ENCODE data around the gene POLD3.
A peak's percentile ranks its signal among the peaks of the same experiment; 100 is the strongest.
"Not testable (repeated sequence)": the region's sequence is repeated elsewhere in the genome, so short reads cannot be mapped to it uniquely, and the experiment has no call there.

POLD3 gene

DNA sequence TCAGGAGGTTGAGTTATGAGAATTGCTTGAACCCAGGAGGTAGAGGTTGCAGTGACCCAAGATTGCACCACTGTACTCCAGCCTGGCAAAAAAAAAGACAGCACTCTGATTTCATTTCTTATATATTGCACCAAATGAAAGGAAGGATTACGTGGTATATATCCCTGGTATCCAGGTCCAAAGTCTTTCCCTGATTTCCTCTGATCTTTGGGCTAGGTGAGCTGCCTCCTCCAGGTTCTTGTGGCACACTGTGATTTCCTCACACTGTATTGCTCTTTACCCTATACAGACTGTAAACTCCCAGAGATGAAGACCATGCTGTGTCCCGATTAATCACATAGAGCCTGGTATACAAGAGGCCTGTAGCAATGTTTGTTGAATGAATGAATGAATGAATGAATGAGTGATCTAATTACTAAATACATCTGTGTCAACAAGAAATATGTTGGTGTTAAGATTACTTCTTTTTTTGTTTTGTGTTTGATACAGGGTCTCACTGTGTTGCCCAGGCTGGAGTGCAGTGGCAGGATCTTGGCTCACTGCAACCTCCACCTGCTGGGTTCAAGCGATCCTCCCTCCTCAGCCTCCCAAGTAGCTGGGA lies 9.3 kb upstream of the POLD3 start:
- DNase-seq, result no peak

DNA sequence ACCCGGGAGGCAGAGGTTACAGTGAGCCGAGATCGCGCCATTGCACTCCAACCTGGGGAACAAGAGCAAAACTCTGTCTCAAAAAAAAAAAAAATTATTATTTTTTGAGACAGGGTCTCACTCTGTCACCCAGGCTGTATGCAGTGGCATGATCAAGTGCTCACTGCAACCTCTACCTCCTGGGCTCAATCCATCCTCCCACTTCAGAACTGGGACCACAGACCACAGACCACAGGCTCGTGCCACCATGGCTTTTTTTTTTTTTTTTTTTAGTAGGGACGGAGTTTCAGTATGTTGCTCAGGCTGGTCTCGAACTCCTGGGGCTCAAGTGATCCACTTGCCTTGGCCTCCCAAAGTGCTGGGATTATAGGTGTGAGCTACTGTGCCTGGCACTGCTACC lies 1.9 kb upstream of the POLD3 start:
- not testable (repeated sequence) for DNase-seq

DNA sequence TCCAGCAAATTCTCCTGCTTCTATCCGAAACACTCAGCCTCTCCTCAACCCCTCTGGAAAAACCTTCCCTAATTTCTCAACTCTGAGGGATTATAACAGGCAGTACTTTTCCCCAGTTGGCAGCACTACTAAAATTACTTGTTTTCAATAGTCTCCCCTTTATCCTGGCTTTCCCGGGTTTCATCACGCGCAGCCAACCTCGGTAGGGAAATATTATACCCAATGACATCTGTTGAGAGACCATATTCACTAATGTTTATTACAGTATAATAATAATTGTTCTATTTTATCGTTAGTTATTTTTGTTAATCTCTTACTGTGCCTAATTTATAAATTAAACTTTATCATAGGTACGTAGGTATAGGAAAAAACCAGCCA lies 330 bp upstream of the POLD3 start:
- no peak for DNase-seq

DNA sequence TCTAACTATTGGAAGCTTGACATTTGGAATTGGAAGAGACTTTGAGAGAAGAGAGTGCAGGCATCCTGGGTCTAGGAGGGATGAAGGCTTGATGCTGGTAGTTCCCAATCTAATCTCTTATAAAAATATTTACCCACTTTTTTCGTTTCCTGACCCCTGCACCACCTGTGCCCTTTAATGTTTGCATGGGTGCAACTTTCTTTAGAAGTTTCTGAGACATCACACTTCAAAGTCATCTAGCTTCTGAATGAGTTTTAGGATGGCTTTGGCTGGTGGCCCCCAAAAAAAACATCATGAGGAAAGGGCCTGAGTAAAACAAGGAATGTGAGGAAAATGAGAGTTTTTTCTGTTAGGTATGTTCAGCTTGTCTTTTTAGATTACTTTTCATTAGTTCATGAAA lies 1.1 kb downstream of the POLD3 start:
- no peak for DNase-seq

DNA sequence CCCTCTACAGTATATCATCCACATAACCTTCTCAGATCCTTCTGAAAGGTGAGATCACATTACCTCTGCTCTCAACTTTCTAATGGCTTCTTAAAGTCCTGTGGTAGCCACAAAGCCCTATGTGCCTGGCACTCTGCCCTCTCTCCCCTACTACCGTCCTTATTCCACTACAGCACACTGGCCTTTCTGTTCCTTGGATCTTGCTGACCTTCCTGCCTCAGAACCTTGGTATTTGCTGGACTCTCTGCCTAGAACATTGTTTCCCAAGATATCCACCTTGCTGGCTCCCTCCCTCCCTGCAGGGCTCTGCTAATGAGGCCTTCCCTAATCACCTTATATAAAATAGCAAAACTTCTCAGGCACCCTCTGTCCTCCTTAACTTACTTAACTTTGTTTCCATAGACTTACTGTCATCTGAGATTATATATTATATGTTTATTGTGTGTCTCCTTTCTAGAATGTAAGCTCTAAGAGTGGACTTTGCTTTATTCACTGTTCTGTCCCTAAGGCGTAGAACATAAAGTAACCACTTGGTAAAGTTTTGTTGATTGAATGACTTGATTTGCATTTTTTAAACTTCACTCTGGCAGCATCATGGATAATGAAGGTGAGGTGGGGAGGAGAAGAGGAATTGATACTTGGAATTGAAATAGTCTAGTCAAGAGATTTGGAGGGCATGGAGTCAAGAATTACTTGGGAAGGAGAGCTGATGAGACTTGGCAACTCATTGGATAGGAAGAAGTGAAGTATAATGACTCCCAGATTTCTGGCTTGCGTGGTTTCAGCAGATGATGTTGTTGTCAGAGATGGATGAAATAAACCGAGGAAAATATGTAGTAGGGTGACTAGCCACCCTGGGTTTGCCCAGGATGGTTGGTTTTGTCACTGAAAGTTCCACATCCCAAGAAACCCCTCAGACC lies 10.5 kb downstream of the POLD3 start:
- DNase-seq, result no peak

DNA sequence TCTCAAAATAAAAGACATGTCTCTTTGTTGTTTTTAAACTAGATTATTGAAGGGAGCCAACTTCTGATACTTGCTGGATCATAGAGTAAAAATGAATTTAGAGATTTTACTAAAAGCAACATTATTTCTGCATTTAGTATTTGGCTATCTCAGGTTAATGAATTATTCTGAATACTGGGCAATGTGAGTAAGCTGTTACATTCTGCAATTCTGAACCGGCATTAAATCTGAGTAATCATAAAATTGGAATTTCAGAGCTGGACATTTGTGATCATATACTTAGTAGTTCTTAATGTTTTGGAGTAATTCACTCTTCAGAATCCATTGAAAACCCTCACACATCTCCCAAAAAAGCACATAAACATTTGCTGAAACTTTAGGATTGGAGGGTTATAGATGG lies 11.5 kb downstream of the POLD3 start:
- DNase-seq, result no peak

DNA sequence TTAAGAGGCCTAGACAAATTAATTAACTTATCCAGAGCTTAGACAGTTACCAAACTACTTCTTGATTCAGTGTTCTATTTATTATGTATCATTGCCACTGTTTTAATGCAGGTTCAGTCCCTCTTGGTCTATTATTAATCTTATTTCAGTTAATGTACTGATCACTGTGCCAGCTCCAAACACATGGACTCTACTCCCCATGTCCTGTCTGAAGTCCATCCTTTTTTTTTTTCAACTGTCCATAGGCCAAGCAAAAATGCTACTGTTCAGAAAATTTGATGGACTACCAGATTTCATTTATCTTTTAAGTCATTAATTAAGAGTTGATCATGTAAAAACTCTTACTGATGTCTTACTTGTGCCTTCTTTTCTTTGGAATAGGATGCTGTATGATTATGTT lies 11.9 kb downstream of the POLD3 start:
- no peak for DNase-seq

DNA sequence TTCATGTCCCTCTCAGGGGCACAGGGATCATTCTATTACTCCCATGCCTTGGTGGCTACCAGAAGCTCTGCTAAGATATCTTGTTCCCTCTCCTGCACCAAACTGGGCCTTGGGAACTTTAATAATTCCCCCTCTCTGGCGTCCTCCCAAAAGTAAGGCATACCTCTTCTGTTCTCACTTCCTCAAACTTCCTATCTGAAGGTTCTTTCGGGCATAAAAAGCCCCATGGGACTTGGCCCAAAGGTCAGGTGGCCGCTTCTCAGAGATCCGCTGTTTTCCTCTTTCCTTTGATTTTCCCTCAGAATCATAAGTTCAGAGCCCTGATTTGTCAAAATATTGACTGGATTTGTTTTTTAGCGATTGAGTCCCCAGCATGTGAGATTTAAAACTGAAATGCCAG lies 13.0 kb downstream of the POLD3 start:
- no peak for DNase-seq

DNA sequence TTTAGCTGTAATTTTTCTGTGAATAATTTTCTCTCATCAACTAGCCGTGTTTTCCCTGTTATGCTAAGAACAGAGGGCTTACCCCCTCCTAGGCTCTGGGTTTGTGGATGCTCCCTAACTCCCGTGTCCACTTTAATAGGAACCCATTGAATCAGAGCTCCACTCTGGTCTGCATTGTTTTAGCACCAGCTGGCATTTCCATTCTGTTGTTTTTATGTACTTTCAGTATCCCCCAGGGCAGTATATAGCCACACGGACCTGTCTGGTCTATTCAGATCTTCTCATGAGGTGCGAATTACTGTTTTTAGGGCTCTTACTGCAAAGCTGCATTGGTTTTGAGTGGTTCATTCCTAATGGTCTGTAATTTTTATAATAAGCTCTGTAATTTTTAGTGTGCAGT lies 16.0 kb downstream of the POLD3 start:
- no peak for DNase-seq

DNA sequence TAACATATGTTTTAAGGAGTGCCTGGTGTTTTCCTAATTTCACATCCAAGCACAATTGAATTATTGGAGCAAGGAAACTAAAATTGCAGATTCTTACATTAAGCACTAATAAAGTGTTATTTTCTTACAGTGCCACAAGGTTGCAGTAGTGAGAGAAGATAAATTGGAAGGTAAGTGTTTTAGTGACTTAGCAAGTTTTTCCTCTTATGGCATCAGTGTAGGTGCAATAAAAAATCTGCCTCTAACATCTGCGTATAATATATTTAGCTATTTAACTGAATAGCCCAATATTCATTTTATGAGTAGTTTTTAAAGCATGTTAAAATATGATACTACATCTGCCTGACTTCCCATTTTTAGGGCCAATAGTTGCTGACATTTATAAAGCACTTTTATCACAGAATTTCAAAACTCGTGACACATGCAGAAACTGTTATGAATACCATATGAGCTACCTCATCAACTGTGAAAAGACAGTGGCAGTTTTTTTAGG lies 19.0 kb downstream of the POLD3 start:
- peak in 1 of 2 experiments; percentile 64 for DNase-seq

DNA sequence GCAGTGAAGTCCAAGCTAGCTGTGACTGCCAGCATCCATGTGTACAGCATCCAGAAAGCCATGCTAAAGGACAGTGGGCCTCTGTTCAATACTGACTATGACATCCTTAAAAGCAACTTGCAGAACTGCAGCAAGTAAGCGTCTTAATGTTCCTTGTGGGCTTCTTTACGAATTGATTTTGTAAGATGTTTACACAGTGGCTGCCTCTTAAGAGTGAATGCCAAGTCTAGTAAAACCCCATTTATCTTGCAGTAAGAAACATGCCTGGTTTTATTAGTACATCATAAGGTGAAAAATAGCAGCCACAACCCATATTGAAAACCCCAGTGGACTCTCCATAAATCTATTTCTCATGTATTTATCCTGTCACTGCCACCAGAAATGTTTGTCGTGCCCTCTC lies 20.5 kb downstream of the POLD3 start:
- no peak for DNase-seq

DNA sequence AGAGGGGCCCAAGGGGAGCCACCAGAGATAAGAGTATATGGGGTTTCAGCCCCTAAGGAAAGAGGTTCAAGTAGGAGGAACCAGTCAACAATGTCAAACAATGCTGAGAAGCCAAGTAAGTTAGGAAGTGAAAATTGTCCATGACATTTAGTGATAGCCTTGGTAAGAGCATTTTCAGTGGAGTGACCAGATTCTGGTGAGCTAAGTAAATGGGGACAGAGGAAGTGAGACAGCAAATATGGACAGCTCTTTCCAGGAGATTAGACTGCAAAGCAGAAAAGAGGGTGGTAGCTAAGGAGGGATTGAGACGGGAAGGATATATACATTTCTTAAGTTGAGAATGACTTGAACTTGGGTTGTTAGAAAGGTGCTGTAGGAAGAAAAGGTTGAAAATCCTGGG lies 22.9 kb downstream of the POLD3 start:
- DNase-seq, result no peak

DNA sequence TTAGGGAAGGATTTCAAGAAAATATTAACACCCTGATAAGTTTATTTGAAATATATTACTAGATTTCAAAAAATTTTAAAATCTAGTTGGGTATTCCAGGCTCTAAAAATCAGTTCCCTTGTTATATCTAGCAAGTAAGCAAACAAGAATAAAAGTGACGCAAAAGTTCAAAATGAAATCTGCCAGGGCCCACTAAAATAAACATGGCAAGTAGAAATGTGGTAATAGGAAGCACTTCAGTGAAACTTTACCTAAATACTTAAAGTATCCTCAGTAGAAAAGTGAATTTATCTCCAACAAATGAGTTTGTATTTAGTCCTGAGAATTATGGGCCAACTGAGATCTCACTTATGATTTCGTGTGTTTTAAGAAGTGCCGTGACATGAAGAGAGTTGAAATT lies 23.6 kb downstream of the POLD3 start:
- no peak for DNase-seq

DNA sequence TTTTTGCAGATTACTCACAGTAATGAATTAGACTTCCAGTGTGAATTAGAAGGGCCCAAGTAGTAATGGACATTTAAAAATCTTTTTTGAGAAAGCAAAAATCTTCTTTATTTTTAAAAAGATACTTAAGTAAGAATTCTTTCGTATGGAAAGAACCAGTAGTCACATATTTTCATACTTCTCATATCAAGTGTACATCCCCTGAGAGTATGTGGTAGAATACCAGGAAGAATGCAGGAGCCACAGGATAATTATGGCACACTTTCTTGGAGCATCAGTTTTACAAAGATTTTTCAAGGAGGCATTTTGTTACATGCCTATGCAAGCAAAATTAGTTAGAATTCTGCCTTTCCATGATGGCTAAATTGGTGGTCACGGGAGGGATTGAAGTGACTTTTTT lies 28.1 kb downstream of the POLD3 start:
- no peak for DNase-seq

DNA sequence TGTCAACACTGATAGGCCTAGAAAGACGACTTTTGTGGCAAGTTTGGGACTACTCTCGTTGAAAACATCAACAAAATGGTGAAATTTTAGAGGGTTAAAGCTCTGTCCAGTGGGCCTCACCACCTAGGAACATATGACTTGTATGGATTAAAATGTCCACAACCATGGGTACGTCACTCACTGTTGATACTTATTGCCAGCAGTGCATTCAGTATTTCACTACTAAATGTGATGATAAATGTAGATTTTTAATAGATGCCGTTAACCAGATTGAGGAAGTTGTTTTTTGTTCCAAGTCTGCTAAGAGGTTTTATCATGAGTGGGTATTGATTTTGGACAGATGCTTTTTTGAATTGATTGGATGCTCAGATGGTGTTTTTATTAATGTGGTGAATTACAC lies 33.7 kb downstream of the POLD3 start:
- DNase-seq, result no peak

DNA sequence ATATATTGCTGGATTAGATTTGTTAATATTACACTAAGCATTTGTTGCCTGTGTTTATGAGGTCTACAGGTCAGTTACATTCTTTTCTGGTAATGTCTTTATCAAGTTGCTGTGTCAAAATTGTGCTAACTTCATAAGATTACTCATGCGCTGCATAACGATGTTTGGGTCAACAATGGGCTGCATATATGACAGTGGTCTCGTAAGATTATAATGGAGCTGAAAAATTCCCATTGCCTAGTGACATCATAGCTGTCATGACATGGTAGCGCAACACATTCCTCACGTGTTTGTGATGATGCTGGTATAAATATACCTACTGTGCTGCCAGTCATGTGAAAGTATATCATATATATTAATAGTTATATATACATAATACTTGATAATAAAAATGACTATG lies 34.2 kb downstream of the POLD3 start:
- DNase-seq, result no peak

DNA sequence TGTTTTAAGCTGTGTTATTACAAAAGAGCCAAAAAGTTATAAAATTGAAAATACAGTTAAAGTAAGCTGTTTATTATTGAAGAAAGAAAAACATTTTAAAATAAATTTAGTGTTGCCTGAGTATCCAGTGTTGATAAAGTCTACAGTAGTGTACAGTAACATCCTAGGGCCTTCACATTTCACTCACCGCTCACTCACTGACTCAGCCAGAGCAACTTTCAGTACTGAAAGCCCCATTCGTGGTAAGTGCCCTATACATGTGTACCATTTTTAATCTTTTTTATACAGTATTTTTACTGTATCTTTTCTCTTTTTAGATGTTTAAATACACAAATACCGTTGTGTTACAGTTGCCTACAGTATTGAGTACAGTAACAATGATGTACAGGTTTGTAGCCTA lies 35.0 kb downstream of the POLD3 start:
- DNase-seq, result no peak

DNA sequence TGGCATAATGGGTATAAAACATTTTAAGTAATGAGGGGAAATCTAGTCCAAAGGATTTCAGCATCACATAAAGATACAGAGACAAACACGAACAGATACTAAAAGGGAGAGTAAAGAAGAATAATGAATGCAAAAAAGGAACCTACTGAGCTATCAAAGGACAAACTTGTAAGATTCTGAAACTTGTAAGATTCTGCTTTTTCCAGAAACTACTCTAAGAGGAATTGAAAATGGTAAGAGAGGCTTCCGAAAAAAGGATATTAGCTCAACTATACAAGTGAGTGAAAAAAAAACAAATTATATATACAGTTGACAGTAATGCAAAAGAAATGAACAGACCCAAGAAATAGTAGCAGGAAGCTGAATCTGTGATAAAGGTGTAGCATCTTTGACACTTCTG lies 37.7 kb downstream of the POLD3 start:
- no peak for DNase-seq

DNA sequence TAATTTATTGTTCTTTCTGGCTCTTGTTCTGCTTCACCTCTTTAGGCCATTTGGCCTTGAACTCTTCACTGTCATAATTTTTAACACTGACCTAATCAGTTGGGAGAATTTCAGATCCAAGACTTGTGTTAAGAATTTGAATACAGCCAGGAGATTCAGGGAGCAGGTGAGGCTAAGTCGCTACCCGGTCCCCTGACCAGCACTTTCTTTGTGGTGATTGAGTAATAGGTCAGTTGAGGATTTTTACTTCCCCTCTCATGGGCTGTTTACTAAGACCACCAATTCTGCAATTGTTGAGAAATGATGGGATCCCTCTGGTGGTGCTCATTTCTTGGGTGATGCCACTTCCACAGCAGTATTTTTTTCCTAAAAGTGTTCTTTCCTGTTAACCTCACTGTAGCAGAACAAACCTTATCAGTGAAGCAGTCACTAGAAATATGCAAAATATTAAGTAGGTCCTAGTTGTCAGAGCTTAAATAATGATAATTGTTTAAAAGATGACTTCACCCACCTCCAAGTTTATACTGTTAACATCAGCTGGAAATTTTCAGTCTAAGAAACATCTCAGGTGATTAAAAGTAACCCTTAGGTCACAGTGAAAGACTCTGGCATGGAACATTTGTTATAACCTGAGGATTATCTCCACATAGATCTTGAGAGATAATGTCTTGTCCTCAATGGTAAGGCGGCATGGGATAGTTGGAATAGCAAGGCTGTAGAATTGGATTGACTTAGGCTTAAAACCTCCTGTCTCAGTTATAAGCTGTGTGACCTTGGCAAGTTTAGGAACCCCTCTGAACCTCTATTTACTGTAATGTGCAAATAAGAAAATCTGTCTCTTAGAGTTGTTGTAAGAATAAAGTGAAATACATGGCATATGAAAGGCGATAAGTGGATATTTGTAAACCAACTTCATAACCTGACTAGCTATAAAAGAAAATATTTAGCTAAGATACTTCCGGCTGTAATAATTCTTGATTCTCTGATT lies 41.3 kb downstream of the POLD3 start:
- DNase-seq, result no peak

DNA sequence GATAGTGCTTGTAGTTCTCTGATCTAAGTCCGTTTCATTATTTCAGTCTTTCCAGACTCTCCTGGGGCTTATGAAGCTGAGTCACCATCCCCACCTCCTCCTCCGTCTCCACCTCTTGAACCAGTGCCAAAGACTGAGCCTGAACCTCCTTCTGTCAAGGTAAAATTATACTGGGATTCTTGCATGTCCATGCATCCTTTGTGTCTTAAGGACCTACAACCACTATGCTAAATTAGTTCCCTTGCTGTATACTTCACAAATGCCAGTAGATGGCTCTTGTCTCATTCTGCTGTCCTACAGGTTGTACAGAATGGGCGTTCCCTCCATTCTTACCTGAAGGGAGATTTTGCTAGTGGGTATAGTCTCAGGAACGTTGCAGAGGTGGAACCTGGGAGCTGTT lies 42.2 kb downstream of the POLD3 start:
- peak; percentile 5 to 12 for DNase-seq

DNA sequence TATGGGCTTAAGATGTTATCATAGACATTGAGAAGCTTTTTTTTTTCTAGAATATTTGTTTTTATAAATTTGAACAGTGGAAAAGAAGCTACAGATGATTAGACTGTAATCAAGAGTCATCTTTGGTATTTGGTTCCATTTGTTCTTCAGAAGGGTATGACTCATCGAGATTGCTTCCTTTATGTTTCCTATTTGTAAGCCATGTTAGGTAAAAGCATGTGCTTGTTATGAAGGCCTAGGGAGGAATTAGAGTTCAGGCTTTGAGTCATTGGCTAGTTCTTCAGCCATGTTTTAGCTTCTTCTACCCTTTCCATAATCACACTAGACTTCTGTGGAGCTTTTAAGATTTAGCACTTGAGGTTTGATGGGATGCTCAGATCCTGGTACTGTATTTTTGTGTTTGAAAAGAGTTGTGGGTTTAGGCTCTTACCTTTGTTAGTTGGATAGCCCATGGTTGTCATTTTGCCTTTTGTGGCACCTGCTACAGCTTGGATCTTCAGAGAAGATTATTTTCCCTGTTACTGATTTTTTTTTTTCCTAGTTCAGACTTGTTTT lies 44.3 kb downstream of the POLD3 start:
- DNase-seq, result no peak

DNA sequence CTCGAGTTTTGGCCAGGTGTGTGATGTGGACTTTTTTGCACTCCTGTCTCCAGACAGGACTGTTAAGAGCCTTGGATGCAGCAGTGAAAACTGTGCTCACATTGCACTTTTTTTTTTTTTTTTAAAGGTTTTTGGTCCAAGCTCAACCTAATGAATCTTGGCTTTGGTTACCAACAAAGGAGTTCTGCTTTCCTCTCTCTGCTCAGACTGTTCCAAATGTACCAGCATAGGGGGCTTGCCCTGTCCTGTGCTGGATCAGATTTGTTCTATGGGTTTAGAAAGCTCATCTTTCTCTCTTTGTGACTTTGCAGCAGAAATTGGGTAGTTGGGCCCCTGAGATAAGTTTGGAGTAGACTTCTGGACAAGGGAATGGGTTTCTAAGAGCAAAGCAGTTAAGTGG lies 45.3 kb downstream of the POLD3 start:
- DNase-seq, result no peak

DNA sequence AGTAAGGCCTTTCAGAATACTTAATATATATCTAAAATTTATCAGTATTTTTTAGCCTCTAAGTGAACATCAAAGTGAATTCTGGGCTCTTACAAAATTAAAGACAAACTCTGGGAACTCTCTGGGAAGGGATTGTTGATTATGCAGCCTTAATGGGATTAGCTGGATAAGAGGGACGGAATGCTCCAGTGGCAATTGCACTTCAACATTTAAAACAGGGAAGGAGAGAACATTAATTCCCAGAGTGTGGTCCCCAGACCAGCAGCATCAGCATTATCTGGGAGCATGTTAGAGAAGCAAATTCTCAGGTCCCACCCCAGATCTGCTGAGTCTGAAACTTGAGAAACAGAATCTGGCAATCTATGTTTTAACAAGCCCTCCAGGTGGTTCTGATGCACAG lies 46.5 kb downstream of the POLD3 start:
- no peak for DNase-seq
